NB4 (cell line): ENCODE data around the gene ITSN1.

Experiments used
- MAX ChIP-seq: IDR thresholded peaks from 2 replicates; pipeline ENCODE4 v1.6.1; 2011; ENCODE audit warnings: low read depth, low read length
- MYC ChIP-seq: IDR thresholded peaks from 2 replicates; pipeline ENCODE4 v1.6.1; 2011; ENCODE audit warnings: low read depth, low read length
- POLR2A ChIP-seq: IDR thresholded peaks from 2 replicates; pipeline ENCODE4 v1.6.1; 2011; ENCODE audit warnings: mild to moderate bottlenecking; ENCODE audit not compliant: insufficient read length; ENCODE audit errors: extremely low read depth
- TF ChIP-seq, protein P1 (sequence below): IDR thresholded peaks from one replicate; pipeline ENCODE4 v1.5.1; 2012; ENCODE audit warnings: low read depth, low read length

GRCh38 chr21:33668620-33669019 lies 26.3 kb downstream of the ITSN1 start:
- TF ChIP-seq, protein P1, sequence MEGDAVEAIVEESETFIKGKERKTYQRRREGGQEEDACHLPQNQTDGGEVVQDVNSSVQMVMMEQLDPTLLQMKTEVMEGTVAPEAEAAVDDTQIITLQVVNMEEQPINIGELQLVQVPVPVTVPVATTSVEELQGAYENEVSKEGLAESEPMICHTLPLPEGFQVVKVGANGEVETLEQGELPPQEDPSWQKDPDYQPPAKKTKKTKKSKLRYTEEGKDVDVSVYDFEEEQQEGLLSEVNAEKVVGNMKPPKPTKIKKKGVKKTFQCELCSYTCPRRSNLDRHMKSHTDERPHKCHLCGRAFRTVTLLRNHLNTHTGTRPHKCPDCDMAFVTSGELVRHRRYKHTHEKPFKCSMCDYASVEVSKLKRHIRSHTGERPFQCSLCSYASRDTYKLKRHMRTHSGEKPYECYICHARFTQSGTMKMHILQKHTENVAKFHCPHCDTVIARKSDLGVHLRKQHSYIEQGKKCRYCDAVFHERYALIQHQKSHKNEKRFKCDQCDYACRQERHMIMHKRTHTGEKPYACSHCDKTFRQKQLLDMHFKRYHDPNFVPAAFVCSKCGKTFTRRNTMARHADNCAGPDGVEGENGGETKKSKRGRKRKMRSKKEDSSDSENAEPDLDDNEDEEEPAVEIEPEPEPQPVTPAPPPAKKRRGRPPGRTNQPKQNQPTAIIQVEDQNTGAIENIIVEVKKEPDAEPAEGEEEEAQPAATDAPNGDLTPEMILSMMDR = no peak
- TF ChIP-seq POLR2A = no peak
- TF ChIP-seq MAX = no peak
- no peak for TF ChIP-seq MYC
